Measurements from ENCODE around the gene TIMM9.
"Not testable (repeated sequence)": the region's sequence is repeated elsewhere in the genome, so short reads cannot be mapped to it uniquely, and the experiment has no call there.

The TIMM9 gene, protein sequence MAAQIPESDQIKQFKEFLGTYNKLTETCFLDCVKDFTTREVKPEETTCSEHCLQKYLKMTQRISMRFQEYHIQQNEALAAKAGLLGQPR

GRCh38 chr14:58427281-58428117 lies at the start of gene TIMM9, which contains the start of gene KIAA0586:
TSS of gene TIMM9 (minus strand) at chr14:58427531. CDS start at chr14:58411945, 15,586 bp downstream.
TSS of gene KIAA0586 (plus strand) at chr14:58427719. CDS start at chr14:58428265, 546 bp downstream.
- peak; percentile 94 for DNase-seq

- DNase-seq: no peak
These were observed 49.0 kb upstream of the TIMM9 start for GRCh38 chr14:58476320-58476719.

DNA sequence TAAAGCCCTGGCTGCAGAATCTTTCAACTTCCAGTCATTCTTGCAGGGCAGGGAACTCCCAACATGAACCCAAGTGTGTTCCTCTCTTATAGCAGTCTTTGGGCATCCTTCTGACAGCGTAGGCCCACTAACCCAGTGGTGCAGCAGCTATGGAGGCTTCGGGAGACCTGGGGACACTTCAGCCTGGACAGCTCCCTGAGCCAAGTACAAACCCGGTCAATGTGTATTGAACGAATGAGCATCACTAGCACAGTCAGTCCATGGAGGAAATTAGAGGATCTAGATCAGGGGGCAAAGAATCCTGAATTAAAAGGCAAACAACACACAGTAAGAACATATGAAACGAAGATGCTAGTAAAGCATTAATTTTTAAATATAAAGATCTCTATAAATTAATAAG lies 42.0 kb upstream of the TIMM9 start:
- DNase-seq: no peak

GRCh38 chr14:58467575-58467974 lies 40.2 kb upstream of the TIMM9 start:
- DNase-seq: no peak

GRCh38 chr14:58466459-58466858 lies 39.1 kb upstream of the TIMM9 start:
- DNase-seq: no peak

DNA sequence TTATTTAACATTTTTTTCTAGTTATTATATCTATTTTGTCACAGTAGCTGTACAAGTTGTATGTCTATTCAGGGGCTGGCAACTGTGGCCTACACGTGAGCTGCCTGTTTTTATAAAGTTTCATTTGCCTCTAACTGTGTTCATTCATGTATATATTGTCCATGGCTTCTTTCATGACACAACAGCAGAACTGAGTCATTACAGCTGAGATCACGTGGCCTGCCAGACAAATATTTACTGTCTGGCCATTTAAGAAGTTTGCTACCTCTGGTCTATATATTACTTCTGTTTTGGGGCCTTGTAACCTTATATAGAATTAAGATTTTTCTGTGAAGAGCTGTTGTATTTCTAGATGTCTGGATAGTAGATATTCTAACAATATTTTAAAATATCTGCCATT lies 38.1 kb upstream of the TIMM9 start:
- no peak for DNase-seq

- DNase-seq: no peak
These were observed 37.3 kb upstream of the TIMM9 start for GRCh38 chr14:58464652-58465051.

GRCh38 chr14:58463147-58463546 lies 35.8 kb upstream of the TIMM9 start:
- DNase-seq: no peak

DNA sequence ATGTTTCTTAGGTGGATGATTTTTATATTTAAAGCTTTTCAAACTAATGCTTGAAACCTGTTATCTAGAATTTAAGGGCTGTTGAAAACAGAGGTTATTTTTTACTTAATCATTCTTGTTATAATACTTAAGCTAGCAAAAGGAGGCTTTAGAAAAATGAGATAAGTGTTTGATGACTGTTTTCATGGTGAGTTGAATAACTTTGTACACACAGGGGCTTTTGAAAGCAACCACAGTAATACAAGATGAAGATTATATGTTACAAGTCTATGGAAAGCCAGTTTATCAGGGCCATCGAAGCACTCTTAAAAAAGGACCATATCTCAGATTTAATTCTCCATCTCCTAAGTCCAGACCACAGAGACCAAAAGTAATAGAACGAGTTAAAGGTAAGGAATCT lies 33.4 kb upstream of the TIMM9 start:
- DNase-seq: no peak

DNA sequence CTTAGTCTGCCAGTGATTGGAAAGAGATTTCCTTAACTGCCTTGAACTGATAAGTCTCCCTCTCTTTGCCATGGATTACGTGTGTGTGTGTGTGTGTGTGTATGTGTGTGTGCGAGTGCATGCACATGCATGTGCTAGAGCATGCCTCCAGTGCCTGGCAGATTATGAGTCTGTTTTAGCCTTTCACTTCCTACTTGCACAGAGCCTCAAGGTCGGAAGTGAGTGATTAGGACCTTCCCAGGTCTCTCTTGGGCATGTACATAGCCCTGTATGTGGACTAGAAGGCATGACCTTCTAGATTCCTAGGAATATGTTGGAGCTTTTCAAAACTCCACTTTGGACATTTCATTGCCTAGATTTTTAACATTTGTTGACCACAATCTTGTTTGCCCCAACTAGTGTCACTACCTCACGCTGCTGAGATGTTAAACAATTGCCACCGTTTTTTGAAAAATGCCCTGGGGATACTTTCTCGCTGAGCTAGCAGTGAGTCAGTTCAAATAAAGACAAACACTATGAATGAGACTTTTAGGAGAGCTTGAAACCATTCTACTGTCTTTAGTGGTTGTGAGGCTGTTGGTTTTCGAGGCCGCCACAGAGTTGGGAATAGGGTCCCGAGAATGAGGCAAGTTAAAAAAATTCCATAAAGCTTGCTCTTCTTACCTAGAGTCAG lies 28.4 kb upstream of the TIMM9 start:
- DNase-seq: no peak

GRCh38 chr14:58444627-58445026 lies 17.3 kb upstream of the TIMM9 start:
- no peak for DNase-seq

DNA sequence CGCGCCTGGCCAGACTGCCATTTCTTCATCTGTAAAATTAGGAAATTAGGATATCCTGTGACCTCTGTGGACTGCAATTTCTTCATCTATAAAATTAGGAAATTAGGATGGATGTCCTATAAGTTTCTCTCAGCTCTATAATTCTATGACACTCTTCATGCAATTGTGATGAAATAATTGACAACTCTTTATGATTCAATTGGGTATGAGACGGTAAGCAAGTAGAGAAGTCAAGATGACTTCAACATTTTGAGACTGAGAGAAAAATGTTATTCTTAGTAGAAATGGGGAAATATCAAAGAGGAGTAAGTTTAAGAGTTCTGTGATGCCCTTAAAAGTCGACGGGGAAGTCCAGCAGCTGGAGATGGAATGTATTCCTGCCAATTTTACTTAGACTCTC lies 12.1 kb upstream of the TIMM9 start:
- DNase-seq: no peak

DNA sequence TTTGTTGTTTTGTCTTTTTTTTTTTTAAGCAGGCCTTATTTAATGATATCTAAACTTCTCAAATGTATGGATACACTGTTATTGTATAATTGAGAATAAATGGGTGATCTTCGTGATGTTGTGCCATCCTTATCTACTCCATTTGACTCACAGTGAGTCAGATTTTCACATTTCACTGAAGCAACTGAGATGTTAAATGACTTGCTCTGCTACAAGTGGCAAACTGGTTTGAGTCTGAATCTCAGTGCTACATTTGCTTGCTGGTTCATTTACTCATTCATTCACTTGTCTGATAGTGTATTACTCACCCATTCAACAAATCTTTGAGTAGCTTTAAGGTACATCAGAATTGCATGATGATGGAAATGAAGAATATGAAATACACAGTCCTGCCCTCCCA lies 2.8 kb upstream of the TIMM9 start:
- no peak for DNase-seq

DNA sequence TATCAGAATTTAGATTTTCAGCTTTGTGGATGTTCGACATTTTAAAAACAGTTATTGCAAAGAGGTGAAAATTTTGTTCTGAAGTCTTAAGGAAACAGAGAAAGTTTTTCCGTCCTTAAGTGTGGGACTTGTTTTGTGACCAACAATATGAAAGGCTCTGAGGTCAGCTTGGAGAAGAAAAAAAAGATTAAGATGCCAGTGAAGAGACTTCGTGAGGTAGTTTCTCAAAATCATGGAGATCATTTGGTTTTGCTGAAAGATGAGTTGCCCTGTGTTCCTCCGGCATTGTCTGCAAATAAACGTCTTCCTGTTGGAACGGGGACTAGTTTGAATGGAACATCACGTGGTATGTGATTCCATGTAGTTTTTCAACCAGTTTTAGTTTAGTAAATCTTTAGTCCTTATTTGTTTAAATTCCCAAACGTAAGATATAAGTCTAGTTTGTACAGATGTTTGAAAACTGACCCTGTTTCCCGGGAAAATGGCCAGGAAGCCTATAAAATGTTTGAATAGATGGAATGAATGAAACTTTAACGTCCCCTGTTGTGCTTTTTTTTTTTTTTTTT lies 870 bp upstream of the TIMM9 start:
- no peak for DNase-seq

- peak; percentile 47 for DNase-seq
These were observed 556 bp downstream of the TIMM9 start for GRCh38 chr14:58426670-58427280.

DNA sequence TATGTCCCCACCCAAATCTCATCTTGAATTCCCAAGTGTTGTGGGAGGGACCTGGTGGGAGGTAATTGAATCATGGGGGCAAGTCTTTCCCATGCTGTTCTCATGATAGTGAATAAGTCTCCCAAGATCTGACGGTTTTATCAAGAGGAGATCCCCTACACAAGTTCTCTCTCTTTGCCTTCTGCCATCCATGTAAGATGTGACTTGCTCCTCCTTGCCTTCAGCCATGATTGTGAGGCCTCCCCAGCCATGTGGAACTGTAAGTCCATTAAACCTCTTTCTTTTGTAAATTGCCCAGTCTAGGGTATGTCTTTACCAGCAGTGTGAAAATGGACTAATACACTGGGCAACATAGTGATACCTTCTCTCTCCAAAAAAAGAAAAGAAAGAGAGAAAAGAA lies 10.4 kb downstream of the TIMM9 start:
- DNase-seq: not testable (repeated sequence)

GRCh38 chr14:58415636-58416547 lies 11.4 kb downstream of the TIMM9 start:
- DNase-seq: no peak

GRCh38 chr14:58414845-58415244 lies 12.5 kb downstream of the TIMM9 start:
- DNase-seq: no peak

DNA sequence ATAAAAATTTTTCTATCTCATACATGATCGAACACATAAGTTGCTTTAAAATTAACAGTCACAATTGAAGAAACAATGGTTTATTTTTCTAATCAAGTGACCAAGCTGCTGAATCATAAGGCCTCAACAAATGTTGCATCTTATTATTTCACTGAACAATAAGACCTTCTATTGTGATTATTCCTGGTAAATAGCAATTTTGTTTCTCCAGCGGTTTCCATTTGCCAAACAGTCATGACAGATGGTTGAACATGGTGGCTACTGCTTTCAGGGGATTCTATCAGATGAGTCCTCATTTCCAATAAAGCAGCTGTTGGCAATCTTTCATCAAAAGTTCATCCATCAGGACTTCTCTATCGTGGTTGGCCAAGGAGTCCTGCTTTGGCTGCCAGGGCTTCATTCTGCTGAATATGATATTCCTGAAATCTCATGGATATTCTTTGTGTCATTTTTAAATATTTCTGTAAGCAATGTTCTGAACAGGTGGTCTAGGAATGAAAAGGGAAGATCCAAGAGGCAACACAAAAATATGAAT lies 18.6 kb downstream of the TIMM9 start:
- DNase-seq: no peak

GRCh38 chr14:58401587-58401986 lies 25.7 kb downstream of the TIMM9 start:
- no peak for DNase-seq

DNA sequence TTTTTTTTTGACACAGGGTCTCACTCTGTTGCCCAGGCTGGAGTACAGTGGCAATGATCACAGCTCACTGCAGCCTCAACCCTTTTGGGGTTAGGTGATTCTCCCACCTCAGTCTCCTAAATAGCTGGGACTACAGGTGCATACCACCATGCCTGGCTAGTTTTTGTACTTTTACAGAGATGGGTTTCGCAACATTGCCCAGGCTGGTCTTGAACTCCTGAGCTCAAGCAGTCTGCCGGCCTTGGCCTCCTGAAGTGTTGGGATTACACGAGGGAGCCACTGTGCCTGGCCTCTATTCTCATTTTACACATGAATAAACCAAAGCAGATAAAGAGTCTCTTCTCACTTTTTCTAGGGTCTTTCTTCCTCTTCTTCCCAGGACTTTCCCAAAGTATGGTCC lies 28.4 kb downstream of the TIMM9 start:
- no peak for DNase-seq

DNA sequence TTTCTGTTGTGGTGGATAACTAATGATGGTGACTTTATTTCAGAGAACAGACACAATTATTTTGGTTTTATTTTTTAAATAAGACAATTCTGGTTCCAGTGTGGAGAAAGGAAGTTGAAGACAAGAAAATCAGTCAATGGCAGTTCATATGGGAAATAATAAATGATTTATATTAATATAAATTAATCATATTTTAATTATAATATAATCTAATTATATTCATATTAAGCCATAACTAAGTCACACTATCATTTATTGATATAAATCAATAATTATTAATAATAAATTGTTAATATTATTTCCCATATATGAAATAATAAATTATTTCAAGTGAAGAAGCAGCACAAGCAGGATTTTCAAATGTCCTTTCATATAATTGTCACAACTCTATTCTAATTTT lies 28.8 kb downstream of the TIMM9 start:
- DNase-seq: no peak
